GM19351 (cell line): ENCODE results near the gene EGFL6.
"Not testable (repeated sequence)": the region's sequence is repeated elsewhere in the genome, so short reads cannot be mapped to it uniquely, and the experiment has no call there.

Experiments used
- ATAC-seq: cut with Tn5 transposase; IDR thresholded peaks from one replicate; pipeline ENCODE4 v1.9.1; 2021; ENCODE audit warnings: mild to moderate bottlenecking, moderate library complexity; ENCODE audit not compliant: unreplicated experiment

Gene EGFL6

GRCh38 chrX:13590207-13590606 is 20.8 kb downstream of the EGFL6 start:
- no peak for ATAC-seq

- ATAC-seq: no peak
Measured at GRCh38 chrX:13590914-13591313, 21.5 kb downstream of the EGFL6 start.

DNA sequence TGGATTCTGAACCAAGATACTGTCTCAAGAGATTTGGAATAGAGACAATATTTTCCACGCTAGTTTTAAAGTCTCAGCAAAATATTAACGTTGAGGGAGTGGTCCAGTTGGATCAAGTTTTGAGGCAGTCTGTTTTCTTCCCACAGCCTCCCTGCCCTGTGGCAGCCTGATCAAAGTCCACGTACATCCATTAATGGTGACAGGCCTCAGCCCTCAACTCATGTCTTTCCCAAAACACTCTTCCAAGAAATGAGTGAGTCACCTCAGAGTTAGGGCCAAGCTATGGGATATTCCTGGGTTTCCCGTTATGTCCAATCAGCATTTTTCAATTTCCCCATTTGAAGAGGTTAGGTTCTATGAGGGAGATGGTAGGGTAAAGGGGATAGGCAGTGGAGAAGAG is 28.5 kb downstream of the EGFL6 start:
- no peak for ATAC-seq

- no peak for ATAC-seq
Measured at GRCh38 chrX:13598877-13599276, 29.5 kb downstream of the EGFL6 start.

DNA sequence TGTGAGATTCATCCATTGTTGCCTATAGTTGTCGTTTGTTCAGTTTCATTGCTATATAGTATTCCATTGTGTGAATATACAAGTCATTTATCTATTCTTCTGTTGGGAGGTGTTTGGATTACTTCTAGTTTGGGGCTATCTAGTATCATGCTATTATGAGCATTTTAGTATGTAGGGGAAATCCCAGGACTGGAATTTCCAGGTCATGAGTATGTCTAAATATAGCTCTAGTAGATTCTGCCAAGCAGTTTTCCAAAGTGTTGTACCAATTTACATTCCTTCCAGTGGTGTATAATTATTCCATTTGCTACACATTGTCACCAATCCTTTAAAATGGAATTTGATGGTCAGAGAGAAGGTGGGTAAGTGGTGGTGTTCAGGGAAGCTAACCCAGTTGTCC is 30.1 kb downstream of the EGFL6 start:
- ATAC-seq: no peak

GRCh38 chrX:13605611-13606010 is 36.2 kb downstream of the EGFL6 start:
- no peak for ATAC-seq

GRCh38 chrX:13607331-13607995 is 38.1 kb downstream of the EGFL6 start:
- no peak for ATAC-seq

DNA sequence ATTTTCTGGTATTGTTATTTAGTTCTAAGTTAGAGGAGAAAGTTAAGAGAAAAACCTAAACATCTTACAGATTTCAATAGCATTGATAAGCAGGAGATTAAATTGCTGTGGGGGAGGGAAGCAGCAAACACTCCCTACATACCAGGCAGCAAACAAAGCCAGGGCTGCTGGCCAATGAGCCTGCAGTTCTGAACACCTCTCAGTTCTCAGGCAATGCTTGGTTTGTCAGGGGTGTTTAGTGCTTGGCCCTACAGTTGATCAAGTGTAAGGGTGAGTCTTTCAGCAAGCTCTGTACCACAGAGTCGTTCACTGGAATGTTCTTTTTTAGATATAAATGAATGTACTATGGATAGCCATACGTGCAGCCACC is 38.6 kb downstream of the EGFL6 start:
- ATAC-seq: no peak

DNA sequence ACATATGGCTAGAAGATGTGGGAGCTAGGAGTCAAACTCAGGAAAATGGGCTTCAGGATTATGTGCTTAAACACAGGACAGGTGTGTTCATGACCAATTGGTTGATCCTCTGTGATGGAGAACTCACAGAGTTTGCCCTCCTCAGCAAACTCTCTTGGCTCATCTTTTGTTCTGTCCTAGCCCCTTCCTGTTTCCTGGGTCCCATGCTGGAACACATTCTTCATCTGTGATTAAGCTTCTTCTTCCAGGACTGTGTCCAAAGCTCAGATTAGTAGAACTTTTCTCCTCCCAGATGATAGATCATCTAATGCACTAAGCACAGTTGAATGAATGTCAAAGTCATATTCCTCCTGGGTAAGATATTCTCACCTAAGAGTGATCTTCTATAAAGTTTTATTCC is 44.8 kb downstream of the EGFL6 start:
- ATAC-seq: no peak

GRCh38 chrX:13620207-13620606 is 50.8 kb downstream of the EGFL6 start:
- no peak for ATAC-seq

- ATAC-seq: no peak
Measured at GRCh38 chrX:13622401-13622964, 53.1 kb downstream of the EGFL6 start.

DNA sequence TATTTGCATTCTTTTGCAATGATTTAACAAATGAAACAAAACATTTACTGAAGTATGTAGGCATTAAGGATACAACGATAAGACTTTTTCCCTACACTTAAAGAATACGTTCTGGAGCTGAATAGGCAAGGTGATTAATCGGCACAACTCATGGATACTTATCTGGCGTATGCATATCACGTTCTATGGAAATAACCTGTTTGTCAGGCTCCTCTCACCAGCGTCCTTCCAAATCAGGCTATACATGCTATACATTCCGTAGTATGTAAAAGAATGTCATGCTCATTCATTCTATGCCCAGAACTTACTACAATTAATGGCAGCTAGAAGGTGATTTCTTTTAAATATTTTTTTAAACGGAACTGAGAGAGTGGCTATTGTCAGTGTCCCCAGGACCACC is 57.9 kb downstream of the EGFL6 start:
- ATAC-seq: no peak

- ATAC-seq: not testable (repeated sequence)
Measured at GRCh38 chrX:13637224-13637623, 67.8 kb downstream of the EGFL6 start.

DNA sequence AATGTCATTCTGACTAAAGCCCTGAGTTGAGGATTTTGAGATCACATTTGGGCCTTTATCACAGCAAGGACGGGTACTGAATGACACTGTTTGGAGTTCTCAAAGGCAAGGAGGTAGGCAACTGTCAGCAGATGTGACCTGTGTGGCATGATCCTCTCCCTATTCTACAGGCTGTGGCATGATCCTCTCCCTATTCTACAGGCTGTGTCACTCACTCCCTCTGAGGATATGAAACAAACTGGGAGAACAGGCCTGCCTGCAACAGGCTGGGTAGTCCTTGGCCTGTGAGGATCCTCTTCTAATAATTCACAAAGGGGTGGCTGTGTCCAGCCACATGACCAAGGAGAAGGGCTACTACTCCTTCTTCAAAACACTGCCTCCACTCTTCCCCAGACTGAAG is 68.6 kb downstream of the EGFL6 start:
- no peak for ATAC-seq

DNA sequence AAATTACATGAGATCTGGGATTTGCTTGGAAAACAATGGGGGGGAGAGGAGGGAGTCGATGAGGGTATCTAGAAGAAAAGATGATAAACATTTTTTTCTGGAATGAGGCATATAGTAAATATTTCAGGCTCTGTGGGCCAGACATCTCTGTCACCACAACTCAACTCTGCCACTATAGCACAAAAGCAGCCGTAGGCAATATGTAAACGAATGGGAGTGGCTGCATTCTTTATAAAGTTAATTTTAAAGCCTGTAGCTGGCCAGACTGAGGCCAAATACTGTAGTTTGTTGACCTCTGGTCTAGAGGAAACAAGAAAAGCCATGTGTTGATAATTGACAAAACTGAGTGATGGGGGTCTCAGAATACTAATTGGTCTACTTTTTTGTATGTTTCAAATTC is 69.4 kb downstream of the EGFL6 start:
- ATAC-seq: no peak

DNA sequence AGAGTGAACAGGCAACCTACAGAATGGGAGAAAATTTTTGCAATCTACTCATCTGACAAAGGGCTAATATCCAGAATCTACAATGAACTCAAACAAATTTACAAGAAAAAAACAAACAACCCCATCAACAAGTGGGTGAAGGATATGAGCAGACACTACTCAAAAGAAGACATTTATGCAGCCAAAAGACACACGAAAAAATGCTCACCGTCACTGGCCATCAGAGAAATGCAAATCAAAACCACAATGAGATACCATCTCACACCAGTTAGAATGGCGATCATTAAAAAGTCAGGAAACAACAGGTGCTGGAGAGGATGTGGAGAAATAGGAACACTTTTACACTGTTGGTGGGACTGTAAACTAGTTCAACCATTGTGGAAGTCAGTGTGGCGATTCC is 72.3 kb downstream of the EGFL6 start:
- not testable (repeated sequence) for ATAC-seq

GRCh38 chrX:13645464-13646153 is 76.2 kb downstream of the EGFL6 start:
- no peak for ATAC-seq

- ATAC-seq: no peak
Measured at GRCh38 chrX:13646154-13646549, 76.8 kb downstream of the EGFL6 start.

- no peak for ATAC-seq
Measured at GRCh38 chrX:13647709-13648212, 78.4 kb downstream of the EGFL6 start.

- ATAC-seq: not testable (repeated sequence)
Measured at GRCh38 chrX:13648336-13648735, 78.9 kb downstream of the EGFL6 start.

- no peak for ATAC-seq
Measured at GRCh38 chrX:13649838-13650237, 80.4 kb downstream of the EGFL6 start.

DNA sequence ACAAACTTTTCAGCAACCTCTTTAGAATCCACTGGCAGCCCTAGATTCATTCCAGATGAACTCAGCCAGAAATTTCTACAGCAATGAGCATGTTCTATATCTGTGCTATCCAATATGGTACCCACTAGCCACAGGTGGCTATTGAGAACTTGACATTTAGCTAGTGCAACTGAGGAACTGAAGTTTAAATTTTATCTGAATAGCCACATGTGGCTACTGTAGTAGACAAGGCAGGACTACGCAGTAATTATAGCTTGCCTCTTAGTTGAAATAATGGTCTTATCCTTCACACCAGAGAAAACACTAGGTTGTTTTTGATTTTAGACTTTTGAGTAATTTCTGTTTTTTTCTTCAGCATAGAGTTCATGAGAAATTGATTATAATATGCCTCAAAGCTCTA is 80.9 kb downstream of the EGFL6 start:
- no peak for ATAC-seq
